Muscle of back (tissue), 11 donors: ENCODE measurements around the gene LIPE. TPM values are rescaled to one million over a fixed set of nuclear protein-coding genes. Genes with fewer than 3 reads are reported as not detected.

ENCODE experiments used
- DNase-seq, 3 donors: peaks; one replicate each; pipeline versions ENCODE4 v3.0.0 to v3.0.0-alpha.2; 2013
- polyA plus RNA-seq, 10 donors: library from polyadenylated mRNA; unstranded; fragments of 120-200 nt; gene quantifications; one replicate each; pipeline ENCODE4 v1.2.1, GENCODE V29; 2013; ENCODE audit not compliant: insufficient read length in 10 of 10

Gene LIPE
- polyA plus RNA-seq, 10 donors: 5.4 to 12.1 (median 7.6) TPM

DNA sequence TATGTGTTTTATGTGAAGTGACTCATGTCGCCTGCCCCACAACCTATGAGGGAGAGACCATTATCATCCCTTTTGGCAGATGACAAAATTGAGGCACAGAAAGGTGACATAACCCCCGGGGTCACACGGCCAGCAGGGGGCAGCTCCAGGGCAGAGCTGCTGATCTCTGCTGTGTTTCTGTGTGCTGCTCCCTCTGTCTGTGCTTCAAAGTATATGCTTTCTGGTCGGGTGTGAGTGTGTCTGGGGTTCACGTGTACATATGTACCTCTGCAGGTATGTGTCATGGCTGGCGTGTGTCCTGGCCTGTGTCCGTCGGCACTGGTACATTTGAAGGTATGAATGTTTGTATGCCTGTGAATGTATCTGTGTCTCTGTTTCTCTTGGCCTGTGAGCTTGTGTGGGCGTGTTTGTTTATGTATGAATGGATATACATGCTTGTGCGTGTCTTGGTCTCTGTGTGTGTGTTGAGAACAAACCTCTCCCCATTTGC is 7.1 kb downstream of the LIPE start:
- DNase-seq: no peak

DNA sequence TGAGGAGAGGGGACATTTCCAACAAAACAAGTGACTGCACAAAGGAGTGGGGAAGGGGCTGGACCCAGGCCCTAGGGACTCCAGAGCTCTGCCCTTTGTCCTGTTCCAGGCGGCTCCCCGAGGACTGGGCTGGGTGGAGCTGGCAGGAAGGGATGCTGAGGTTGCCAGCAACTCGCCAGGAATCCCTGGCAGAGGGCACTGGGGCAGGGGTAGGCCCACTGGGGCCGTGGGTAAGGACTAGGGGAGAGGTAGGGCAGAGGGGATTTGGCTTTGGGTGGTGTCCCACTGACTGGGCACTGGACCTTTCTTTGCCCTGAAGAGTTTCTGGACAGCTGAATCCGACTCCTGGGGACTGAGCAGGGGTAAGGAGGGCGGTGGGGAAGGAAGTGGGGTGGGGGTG is 7.9 kb downstream of the LIPE start:
- DNase-seq: no peak

DNA sequence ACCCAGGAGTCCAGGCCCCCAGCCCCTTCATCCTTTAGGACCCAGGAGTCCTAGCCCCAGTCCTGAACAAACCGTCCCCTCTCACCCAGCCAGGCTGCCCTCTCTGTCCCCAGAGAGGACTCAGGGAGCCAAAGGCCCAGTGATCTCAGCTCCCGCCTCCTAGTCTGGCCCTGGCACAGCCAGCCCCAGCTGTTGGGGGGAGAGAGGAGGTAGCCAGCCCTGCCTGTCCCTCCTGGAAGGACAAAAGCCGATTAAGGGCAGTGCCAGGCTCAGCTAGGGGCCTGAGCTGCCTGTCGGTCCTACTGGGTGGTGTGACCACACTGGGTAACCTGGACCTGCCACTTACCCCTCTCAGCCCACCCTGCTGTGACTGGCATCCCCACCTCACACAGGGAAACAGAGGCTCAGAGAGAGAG is 14.5 kb downstream of the LIPE start:
- peak in 1 of 3 donors; percentile 45 for DNase-seq

DNA sequence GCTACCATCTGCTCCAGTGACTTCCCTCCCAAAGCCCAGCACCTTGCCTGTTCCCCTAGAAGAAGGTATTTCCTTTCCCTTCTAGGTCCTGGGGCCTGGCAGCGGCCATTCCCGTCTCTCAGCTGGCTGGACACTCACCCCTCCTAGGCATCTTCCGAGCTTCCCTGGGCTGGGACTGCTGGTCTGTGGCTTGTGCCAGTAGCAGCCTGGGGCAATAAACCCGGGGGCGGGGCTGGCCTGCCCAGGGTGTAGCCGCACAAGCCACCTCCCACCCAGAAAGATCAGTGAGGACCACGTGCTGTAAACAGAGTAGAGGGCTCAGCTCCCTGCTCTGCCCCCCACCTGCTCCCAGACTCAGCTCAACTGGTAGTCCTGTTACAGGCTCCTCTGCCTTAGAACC is 15.0 kb downstream of the LIPE start:
- DNase-seq: peak in 1 of 3 donors; percentile 40

DNA sequence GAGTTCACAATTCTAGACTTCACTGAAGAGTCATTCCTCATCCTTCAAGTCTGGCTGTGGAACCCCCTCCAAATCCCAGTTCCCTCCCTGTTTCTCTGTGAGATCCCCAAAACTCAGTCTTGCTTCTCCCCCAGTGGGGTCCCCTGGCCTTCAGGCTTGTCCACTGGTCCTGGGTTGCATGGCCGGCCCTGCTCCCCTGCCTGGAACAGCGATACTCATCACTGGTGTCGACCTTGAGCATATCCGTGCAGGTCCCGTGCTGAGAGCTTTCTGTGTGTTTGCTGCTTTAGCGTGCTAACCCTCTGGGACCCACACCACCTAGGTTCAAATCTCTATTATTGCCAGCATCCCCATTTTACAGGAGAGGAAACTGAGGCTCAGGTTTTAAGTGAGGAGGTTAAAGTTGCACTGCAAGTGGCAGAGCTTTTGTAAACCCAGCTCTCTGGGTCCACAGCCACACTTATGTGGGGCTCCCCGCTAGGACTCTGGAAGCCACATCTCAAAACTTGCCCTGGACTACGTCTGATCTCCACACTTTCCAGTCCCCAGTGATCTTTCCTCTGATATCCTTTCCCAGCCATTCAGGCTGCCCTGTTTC is 15.5 kb downstream of the LIPE start:
- DNase-seq: no peak

DNA sequence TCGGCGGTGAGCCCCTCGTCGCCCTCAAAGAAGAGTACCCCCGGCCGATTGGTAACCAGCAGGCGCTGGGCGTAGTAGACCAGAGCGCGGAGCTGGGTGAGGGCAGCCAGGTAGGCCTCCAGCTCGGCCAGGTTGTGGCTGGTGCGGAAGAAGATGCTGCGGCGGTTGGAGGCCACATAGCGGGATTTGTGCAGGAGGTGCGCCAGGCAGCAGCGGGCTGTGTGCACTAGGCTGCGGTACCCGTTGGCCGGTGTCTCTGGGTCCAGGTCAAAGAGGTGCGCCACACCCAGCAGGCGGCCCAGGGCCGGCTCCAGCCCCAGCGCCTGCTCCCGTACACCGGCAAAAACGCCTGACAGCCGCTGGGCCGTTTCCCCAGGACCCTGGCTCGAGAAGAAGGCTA is 16.8 kb downstream of the LIPE start:
- no peak for DNase-seq

DNA sequence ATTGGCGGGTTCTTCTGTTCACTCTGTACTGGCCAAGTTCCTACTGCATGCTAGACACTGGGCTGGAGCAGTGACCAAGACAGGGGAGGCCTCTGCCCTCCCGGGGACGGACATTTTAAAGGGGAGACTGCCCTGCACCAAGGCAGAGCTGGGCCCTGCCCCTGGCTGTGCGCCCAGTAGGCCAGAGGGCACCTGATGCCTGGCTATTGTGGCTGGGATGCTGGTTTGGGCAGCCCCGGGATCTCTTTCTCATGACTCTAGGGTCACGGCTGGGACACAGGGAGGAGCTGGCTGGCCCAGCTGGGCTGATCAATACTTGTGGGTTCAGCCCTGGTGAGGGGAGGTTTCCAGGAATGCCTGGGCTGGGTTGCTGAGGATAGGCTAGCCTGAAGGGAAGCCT is 17.7 kb downstream of the LIPE start:
- DNase-seq: no peak

DNA sequence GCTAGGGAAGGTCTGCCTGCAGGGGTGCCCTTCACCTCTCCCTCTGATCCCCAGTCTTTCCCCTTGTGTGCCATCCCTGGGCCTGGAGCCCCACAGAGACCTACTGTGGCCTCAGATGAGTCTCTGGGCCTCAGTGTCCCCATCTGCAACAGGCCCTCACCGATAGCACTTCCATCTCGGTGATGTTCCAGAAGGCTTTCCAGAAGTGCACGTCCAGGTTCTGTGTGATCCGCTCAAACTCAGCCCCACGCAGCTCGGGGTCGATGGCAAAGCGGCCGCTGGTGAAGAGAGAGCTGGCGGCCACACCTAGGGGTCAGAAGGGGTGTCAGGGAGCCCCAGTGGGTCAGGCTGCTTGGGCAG is 19.4 kb downstream of the LIPE start:
- DNase-seq: no peak

DNA sequence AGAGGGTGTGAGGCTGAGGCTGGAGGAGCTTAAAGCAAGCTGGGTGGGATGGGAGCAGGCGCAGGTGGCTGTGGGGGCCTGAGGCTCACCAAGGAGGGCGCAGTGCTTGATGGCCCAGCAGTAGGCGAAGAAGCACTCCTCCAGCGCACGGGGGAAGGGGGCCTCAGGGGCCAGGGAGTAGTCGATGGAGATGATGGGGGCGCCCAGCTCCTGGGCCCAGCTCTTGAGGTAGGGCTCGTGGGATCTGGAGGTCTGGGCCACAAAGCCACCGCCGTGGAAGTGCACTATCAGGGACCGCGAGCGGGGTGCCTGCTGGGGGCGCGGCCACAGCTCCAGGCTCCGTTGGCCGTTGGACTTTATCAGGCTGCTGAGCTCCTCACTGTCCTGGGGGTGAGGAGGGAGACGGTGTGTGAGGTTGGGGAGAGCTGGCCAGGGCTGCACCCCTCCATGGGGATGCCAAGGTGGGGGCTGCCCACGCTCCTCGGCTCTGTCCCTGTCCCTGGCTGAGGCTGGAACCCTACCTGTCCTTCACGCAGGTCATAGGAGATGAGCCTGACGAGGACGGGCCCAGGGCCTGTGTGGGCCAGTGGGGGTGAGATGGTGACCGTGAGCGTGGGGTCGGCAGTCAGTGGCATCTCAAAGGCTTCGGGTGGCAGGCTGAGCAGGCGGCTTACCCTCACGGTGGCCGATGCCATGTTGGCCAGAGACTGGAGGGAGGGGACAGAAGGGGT is 19.9 kb downstream of the LIPE start:
- no peak for DNase-seq

DNA sequence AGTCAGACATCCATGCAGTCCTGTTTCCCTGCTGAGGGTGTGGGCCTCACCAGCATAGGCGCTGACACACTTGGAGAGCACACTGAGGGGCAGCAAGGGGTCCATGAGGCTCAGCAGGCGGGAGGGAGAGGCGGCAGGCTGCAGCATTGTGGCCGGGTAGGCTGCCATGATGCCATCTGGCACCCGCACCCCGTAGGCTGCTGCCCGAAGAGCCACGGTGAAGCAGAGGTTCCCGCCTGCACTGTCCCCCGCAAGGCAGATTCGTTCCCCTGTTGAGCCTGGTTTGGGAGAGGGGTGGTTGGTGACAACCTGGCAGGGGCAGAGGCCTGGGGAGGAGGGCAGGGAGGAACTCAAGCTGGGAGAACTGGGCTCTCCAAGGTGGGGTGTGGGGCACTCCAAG is 21.1 kb downstream of the LIPE start:
- DNase-seq: no peak

DNA sequence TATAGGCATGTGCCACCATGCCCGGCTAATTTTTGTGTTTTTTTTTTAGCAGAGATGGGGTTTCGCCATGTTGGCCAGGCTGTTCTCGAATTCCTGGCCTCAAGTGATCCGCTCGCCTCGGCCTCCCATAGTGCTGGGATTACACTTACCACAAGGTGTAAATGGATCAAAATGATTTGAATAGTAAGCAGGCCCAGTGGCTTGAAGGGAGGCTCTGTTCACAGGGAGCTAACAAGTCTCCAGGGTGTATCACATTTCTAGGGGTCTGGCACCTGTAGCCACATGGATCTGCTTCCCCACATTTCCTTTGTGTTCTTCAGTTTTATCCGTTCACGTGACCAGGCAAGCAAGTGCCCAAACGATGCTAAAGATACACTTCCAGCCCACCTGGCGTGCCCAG is 23.6 kb downstream of the LIPE start:
- no peak for DNase-seq

DNA sequence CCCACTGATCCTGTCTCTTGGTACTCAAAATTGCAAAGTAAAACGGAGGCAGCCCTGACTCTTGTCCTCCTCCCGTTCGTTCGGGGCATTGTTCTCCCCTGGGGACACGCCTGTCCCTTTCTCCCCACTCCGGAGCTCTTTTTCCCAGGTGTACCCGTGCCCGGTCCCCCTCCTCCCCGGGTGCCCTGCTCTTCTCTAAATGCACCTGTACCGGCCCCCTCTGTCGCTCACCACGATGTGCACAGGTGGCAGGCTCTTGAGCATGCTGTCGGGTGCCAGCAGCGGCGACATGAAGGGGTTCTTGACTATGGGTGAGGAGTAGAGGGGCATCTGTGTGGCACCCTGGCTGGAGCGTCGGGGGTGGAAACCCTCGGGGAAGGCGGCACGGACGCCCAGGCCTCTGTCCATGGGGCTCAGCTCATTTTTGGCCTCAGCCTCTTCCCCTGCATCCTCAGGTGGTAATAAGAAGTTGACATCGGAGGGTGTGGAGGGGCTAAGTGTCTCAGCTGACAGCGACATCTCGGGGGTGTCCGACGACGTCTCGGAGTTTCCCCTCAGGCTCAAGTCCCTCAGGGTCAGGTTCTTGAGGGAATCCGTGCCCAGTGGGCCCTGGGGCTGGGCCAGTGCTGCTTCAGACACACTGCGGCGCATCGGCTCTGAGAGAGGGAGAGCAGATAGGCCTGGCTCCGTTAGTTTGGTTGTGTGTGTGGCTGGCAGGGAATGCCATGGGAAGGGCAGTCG is 24.6 kb downstream of the LIPE start:
- no peak for DNase-seq

DNA sequence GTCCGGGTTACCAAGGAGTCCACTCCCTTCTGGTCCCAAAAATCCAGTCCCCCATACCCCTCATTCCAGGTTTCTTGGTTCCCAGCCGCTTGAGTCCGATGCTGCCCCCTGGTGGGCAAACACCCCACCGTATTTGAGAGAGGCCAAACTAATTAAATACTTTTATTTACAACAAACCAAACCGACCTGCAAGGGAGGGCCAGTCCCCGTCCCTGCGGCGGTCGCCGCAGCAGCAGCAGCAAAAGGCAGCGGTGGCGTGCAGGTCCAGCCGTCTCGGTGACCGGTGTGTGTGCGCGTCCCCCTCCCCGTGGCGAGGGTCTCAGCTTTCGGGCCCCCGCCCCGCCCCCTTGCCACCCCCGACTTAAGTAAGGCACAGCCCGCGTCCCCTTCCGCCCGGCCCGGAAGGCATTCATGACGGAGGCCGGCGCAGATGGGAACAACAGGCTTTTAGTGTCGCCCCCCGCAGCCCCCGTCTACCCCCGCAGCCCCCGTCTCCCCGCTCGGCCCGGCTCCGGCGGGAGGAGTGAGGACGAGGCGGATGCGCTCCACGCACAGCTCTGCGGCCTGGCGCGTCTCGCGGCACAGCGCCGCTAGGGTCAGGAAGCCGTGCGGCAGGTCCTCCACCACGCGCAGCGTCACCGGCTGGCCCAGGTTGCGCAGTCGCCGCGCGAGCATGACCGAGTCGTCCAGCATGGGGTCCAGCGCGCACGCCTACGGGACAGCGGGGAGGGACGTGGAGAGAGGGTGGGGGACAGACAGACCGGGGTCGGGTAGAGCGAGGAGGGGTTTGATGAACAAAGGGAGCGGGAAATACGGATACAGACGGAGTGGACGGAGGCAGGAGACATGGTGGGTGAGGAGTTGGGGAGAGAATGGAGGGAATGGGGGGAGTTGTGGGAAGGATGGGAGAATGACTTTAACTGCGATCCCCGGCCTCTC is 25.6 kb downstream of the LIPE start:
- DNase-seq: peak; percentile 62 to 91 (median 85)

DNA sequence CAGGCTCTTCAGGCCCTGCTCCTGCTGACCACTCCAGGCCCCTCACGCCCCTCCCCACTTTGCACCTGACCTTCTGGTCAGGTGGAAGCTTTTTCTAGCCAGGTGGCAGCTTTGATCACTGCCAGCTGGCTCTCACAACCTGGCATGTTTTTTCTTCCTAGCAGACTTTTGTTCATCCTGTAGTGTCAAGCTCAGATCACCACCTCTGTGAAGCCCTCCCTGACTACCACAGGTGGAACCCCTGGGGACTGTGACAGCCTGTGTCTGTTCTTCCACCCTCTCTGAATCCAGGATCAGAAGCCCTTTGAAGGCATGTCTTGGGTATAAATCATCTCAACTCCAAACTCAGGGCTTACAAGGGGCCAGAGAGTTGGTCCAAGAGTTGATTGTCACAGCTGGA is 26.8 kb downstream of the LIPE start:
- DNase-seq: no peak

DNA sequence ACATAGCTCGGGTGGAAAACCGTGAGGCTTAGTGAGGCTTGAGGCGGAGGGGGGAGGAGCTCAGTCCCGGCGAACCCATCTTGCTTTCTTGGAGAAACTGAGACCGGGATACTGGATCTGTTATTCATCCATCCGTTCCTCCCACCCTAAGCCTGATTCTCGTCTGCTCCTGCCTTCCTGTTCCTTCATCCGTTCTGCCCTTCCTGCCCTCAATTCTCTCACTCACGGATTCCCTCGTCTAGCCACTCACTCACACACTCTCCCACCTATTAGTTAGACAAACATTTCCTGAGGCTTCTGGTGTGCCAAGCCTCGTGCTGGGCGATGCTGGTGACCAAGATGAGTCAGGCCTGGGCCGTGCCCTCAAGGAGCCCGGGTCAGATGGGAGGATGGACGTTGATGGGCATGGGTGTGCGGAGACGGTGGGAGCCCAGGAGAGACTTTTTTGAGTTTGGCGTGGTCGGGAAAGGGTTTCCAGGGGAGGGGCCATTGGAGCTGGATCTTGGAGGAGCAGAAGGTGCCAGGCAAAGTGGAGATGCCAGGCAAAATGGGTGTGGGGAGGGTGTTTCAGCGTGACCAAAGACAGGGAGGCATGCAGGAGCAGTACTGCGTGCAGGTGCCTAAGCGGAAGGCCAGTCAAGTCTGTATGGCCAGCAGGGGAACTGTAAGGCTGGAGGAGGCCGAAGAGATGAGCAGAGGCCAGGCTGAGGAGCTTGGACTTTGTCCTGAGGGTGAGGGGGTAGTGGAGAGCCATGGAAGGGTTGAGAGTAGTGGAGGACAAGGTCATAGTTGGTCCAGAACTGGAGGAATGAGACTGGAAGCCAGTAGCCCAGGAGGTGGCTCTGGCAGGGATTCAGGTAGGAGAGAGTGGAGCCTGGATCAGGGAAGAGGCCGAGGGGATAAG is 29.7 kb downstream of the LIPE start:
- no peak for DNase-seq

DNA sequence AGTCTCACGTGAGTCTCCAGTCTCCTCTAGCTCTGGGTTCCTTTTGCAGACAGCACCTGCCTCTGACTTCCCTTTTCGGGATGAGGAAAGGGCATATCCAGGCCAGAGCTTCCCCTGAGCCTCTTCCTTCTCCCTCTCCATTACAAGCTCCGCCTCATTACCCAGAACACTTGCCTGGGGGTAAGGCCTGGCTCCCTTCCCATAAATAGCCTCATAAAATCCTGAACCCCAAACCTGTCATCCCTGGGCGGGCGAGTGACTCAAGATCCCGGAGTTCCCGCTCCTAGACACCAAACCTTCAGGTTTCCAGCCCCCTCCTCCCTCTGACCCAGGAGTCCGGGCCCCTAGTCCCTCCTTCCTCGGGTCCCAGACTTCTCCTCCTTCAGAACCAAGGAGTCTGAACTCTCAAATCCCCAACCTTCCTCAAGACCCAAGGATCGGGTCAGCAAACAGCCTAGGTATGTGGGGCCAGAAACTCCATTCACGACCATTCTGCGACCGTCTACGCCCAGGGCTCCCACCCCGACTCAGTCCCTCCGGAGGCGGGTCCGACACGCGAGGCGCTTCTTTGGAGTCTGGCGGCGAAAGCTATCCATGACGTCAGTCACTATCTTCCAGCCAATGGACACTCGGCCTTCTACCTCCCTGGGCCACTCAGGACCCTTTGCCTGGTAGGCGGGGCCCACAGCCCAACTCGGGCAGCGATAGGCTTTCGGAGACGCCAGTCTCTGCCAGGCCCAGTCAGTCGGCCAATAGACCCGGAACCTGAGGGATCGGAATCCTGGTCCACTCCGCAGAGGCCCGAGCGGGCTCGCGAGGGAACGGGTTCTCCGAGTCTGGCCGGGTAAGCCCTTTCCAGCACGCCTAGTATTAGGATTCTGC is 30.6 kb downstream of the LIPE start:
- peak; percentile 99 to 100 (median 99) for DNase-seq

DNA sequence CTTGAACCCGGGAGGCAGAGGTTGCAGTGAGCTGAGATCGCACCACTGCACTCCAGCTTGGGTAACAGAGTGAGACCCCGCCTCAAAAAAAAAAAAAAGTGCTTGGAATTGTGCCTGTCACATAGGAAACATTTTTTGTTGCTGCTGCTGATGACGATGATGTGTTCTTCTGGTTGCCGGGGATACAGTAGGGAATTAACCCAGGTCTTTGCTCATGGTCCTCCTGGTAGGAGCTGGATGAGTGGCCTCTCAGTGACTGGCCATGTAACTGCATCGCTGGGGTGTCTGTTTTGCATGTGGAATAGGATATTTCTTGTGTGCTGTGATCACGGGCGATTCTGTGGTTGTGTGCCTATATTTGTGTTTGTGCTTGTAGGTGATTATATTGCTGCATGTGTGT is 32.4 kb downstream of the LIPE start:
- no peak for DNase-seq

DNA sequence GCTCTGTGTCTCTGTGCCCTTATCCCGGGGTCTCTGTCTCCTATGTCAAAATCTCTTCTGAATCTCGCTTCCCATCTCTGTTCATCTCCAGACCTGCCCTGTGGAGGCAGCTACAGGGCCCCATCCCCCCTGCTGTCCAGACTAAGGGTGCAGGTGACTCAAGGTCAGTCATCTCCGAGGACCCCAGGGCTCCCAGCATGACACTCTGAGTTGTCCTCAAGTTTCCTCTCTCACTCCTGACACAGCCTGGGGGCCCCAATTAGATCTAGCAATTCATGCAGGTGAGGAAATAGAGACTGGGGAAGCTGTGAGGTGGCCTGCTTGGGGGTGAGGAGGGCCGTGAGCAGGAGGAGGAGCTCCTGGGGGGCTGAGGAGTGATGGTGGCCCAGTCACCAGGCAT is 35.0 kb downstream of the LIPE start:
- no peak for DNase-seq

DNA sequence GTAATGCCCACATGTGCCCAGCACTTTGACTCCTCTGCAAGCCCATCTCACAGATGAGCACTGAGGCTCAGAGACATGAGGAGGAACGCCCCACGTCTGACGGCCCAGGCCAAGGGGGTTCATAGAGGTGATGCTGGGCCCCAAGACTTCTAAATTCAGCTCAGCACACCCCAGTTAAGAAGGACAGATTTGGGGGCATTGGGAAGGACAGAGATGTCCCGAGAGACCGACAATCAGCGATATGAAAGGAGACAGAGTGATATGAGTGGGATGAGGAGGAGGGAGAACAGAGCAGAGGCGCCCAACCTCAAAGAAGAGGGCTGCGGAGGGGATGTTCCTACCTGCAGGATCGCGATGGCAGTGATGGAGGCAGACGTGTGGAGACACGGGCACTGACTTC is 37.3 kb downstream of the LIPE start, which contains the start of gene CNFN:
CNFN (minus strand) TSS at position 399 of the 400 bp plus-strand sequence. CDS start 1,260 bp downstream, outside the sequence.
- DNase-seq: no peak
